Endothelial cell of umbilical vein (primary cell): ENCODE results near the gene FAM200C. TPM values are rescaled to one million over a fixed set of nuclear protein-coding genes. Genes with fewer than 3 reads are reported as not detected.

Experiments
- BruUV-seq: library from RNA; stranded (reverse); fragments of 400-500 nt; replicated peaks from 2 replicates; lab custom pipeline; 2021; lab: Mats Ljungman, UMichigan
- CTCF ChIA-PET: fragments of 300-600, 350-600 bp; sonication (Branson Sonifier 250); formaldehyde crosslinking; loops from one replicate; lab custom pipeline; 2021; ENCODE audit warnings: antibody characterized with exemption, inconsistent platforms; lab: Charles Lee
- POLR2A ChIA-PET: fragments of 300-600, 350-600 bp; sonication (Branson Sonifier 250); formaldehyde crosslinking; loops from one replicate; lab custom pipeline; 2021; ENCODE audit warnings: antibody characterized with exemption, inconsistent platforms; lab: Charles Lee
- DNase-seq: peaks from one replicate; pipeline ENCODE4 v3.0.0-alpha.2; 2011; ENCODE audit warnings: low read depth, low spot score
- FAIRE-seq: peaks from 2 replicates; lab custom pipeline; 2011; peaks lifted over from hg19 to GRCh38; lab: Jason Lieb, UNC
- H2AFZ ChIP-seq: 2 replicates; pipeline ENCODE4 v1.6.0; 2012; ENCODE audit warnings: low read depth, low read length, control low read depth, inconsistent platforms
- H3K27ac ChIP-seq: 2 replicates; pipeline ENCODE4 v1.5.1; 2011; ENCODE audit warnings: low read depth, mild to moderate bottlenecking, control low read depth, low read length, moderate library complexity; ENCODE audit not compliant: insufficient read depth
- H3K27me3 ChIP-seq, 2 experiments: 2 replicates each; pipeline versions ENCODE4 v1.6.0 to v1.6.1; 2011; ENCODE audit warnings: low read length in 2 of 2, mixed read lengths in 1 of 2; ENCODE audit not compliant: control insufficient read depth in 2 of 2, insufficient read depth in 2 of 2
- H3K36me3 ChIP-seq, 2 experiments: 2 replicates in 1 of 2; 3 replicates in 1 of 2; pipeline ENCODE4 v1.5.1; 2011; ENCODE audit warnings: low read length in 2 of 2, mild to moderate bottlenecking in 1 of 2, moderate library complexity in 1 of 2; ENCODE audit not compliant: control insufficient read depth in 2 of 2, insufficient read depth in 2 of 2; ENCODE audit errors: extremely low read depth in 1 of 2
- H3K4me1 ChIP-seq: 3 replicates; pipeline ENCODE4 v1.5.1; 2011; ENCODE audit warnings: mild to moderate bottlenecking, low read length; ENCODE audit not compliant: control insufficient read depth, insufficient read depth; ENCODE audit errors: extremely low read depth
- H3K4me2 ChIP-seq: 2 replicates; pipeline ENCODE4 v1.6.1; 2011; ENCODE audit warnings: low read length, control low read depth, mixed read lengths; ENCODE audit not compliant: insufficient read depth
- H3K4me3 ChIP-seq, 3 experiments: fragments of 200-600 bp in 1 of 3; sonication (generic), shearing (Covaris generic) in 1 of 3; replicated peaks in 1 of 3; 2 replicates each; pipeline ENCODE4 v1.5.1; 2011 to 2016; ENCODE audit warnings: control low read depth in 3 of 3, low read length in 3 of 3, mild to moderate bottlenecking in 2 of 3, inconsistent platforms in 1 of 3, low read depth in 1 of 3, moderate library complexity in 1 of 3; ENCODE audit not compliant: insufficient read depth in 1 of 3
- H3K79me2 ChIP-seq: 2 replicates; pipeline ENCODE4 v1.6.0; 2012; ENCODE audit warnings: low read length, inconsistent platforms; ENCODE audit not compliant: control insufficient read depth, insufficient read depth
- H3K9ac ChIP-seq: replicated peaks from 2 replicates; pipeline ENCODE3; 2011; ENCODE audit warnings: low read length, control low read depth; ENCODE audit not compliant: insufficient read depth; ENCODE audit errors: extremely low read depth
- H3K9me1 ChIP-seq: replicated peaks from 3 replicates; pipeline ENCODE4 v1.6.0; 2011; ENCODE audit warnings: mild to moderate bottlenecking, low read length; ENCODE audit not compliant: control insufficient read depth, insufficient read depth; ENCODE audit errors: extremely low read depth
- H3K9me3 ChIP-seq: replicated peaks from 2 replicates; pipeline ENCODE4 v1.5.1; 2012; ENCODE audit warnings: low read length, inconsistent platforms; ENCODE audit not compliant: control insufficient read depth, insufficient read depth
- H4K20me1 ChIP-seq: replicated peaks from 2 replicates; pipeline ENCODE3; 2011; ENCODE audit warnings: mild to moderate bottlenecking, low read length; ENCODE audit not compliant: control insufficient read depth, insufficient read depth; ENCODE audit errors: extremely low read depth
- EZH2 ChIP-seq: IDR thresholded peaks from 2 replicates; pipeline ENCODE4 v1.6.1; 2012; ENCODE audit warnings: borderline replicate concordance, low read depth, mild to moderate bottlenecking, moderate library complexity, low read length, inconsistent platforms; ENCODE audit not compliant: severe bottlenecking
- FOS ChIP-seq: IDR thresholded peaks from 2 replicates; pipeline ENCODE4 v1.6.1; 2011; ENCODE audit warnings: mild to moderate bottlenecking, low read length, moderate library complexity, borderline replicate concordance; ENCODE audit not compliant: insufficient read depth
- GATA2 ChIP-seq: IDR thresholded peaks from 2 replicates; pipeline ENCODE4 v1.7.0; 2011; ENCODE audit warnings: low read depth, mild to moderate bottlenecking, moderate library complexity, mixed read lengths, low read length; ENCODE audit not compliant: insufficient read length, insufficient read depth
- JUN ChIP-seq: IDR thresholded peaks from 2 replicates; pipeline ENCODE4 v1.6.1; 2011; ENCODE audit warnings: borderline replicate concordance, low read depth; ENCODE audit not compliant: insufficient read length, insufficient read depth
- MYC ChIP-seq: IDR thresholded peaks from one replicate; pipeline ENCODE4 v1.6.1; 2011; ENCODE audit warnings: mild to moderate bottlenecking, low read depth, low read length
- POLR2A ChIP-seq: IDR thresholded peaks from 2 replicates; pipeline ENCODE4 v1.6.1; 2012; ENCODE audit warnings: low read depth, mild to moderate bottlenecking, control low read depth, low read length
- POLR2AphosphoS5 ChIP-seq: IDR thresholded peaks from 2 replicates; pipeline ENCODE4 v1.6.1; 2012; ENCODE audit warnings: low read depth, mild to moderate bottlenecking, control low read depth, low read length, moderate library complexity; ENCODE audit not compliant: insufficient read depth
- dilution Hi-C: fragments of 300-500 bp; cut with MboI; formaldehyde crosslinking; loops from one replicate; pipeline ENCODE4 v1.15.0; 2019; ENCODE audit warnings: low sequenced_read_pairs; ENCODE audit not compliant: extremely low pct_ligation_motif_present
- intact Hi-C: fragments of 100-400 bp; cut with micrococcal nuclease; formaldehyde crosslinking; loops from one replicate; pipeline ENCODE4 v1.10.0; 2022
- polyA plus RNA-seq, 4 experiments: library from polyadenylated mRNA; depleted of rRNA in 3 of 4; stranded (reverse) in 3 of 4; unstranded in 1 of 4; fragments of >200 nt; gene quantifications; 2 replicates each; pipeline versions ENCODE4 v1.2.1 to v1.2.3, GENCODE V29; 2011 to 2012; ENCODE audit warnings: missing spikeins in 1 of 4
- total RNA-seq: library from RNA; stranded (reverse); gene quantifications from 2 replicates; pipeline ENCODE4 v1.2.3, GENCODE V29; 2021
- TF ChIP-seq, protein P1 (sequence below), 2 donors: IDR thresholded peaks; 1 replicate in 1 of 2; 2 replicates in 1 of 2; pipeline ENCODE4 v1.5.1; 2011; ENCODE audit warnings: low read length in 2 of 2, mild to moderate bottlenecking in 2 of 2, moderate library complexity in 2 of 2, control low read depth in 1 of 2, inconsistent platforms in 1 of 2, low read depth in 1 of 2; ENCODE audit not compliant: insufficient read depth in 1 of 2; ENCODE audit errors: extremely low read depth in 1 of 2
- TF ChIP-seq, protein P2 (sequence below): IDR thresholded peaks from 2 replicates; pipeline ENCODE4 v1.6.1; 2011; ENCODE audit not compliant: insufficient read depth, insufficient read length

The FAM200C gene
- total and polyA plus RNA-seq, 2 donors (not counting 3 experiments of a cell fraction or from before 2014, with no cell fraction given): 0.76 to 2.7 TPM

DNA sequence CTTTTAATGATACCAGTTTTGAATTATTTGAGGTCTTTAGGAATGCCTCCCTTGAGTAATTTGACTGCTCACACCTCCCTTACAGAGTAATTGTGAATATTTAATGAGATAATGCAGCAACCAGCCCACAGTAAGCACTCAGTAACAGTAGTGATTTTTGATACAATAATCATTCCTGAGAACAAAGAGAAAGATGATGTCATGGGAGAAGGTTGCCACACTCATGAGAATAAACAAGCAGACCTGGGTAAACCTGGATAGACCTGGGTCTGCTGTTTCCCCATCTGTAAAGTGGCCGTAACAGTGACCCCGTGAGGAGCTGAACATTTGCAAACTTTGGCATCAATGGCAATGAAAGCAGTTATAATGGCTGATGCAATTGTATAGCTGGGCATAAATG, 33.6 kb downstream of the FAM200C start:
- Histone ChIP-seq H4K20me1 (no peaks in the 10 kb centered on the region), H3K79me2 (no peaks in the 10 kb centered on the region), H3K36me3 (no peaks in the 10 kb centered on the region), H3K9me3 (no peaks in the 10 kb centered on the region), H3K9ac (no peak overlapping the region), H2AFZ (no peak overlapping the region), H3K4me2 (no peak overlapping the region), H3K4me3 (no peak overlapping the region), H3K9me1 (no peaks in the 10 kb centered on the region), H3K27me3 (peaks cover 21 to 23% of the 10 kb centered on the region in 2 experiments), H3K4me1 (peaks cover 7% of the 10 kb centered on the region), H3K27ac (no peak overlapping the region)
- ChIA-PET POLR2A (no interaction called here), CTCF (no interaction called here)
- no TSS peak for BruUV-seq
- FAIRE-seq (no peak), DNase-seq (no peak)
- intact Hi-C loops (no loop called here), dilution Hi-C loops (no loop called here)
- TF ChIP-seq GATA2: no peak
- TF ChIP-seq, protein P1, sequence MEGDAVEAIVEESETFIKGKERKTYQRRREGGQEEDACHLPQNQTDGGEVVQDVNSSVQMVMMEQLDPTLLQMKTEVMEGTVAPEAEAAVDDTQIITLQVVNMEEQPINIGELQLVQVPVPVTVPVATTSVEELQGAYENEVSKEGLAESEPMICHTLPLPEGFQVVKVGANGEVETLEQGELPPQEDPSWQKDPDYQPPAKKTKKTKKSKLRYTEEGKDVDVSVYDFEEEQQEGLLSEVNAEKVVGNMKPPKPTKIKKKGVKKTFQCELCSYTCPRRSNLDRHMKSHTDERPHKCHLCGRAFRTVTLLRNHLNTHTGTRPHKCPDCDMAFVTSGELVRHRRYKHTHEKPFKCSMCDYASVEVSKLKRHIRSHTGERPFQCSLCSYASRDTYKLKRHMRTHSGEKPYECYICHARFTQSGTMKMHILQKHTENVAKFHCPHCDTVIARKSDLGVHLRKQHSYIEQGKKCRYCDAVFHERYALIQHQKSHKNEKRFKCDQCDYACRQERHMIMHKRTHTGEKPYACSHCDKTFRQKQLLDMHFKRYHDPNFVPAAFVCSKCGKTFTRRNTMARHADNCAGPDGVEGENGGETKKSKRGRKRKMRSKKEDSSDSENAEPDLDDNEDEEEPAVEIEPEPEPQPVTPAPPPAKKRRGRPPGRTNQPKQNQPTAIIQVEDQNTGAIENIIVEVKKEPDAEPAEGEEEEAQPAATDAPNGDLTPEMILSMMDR (IDR thresholded peaks at IDR 0.05; ENCODE audit: extremely low read depth in 1 of 2, insufficient read depth in 1 of 2, low read depth in 1 of 2, low read length in 2 of 2): no peak
- TF ChIP-seq POLR2AphosphoS5: no peak
- TF ChIP-seq FOS: no peak
- TF ChIP-seq POLR2A: no peak
- TF ChIP-seq, protein P2, sequence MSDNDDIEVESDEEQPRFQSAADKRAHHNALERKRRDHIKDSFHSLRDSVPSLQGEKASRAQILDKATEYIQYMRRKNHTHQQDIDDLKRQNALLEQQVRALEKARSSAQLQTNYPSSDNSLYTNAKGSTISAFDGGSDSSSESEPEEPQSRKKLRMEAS: no peak
- no peak for TF ChIP-seq MYC
- no peak for TF ChIP-seq JUN
- TF ChIP-seq EZH2: no peak
